HG02870 (cell line): ENCODE results near the gene NPTX1.

Experiments
- ATAC-seq: cut with Tn5 transposase; IDR thresholded peaks from one replicate; pipeline ENCODE4 v1.9.1; 2021; ENCODE audit warnings: mild to moderate bottlenecking, moderate library complexity; ENCODE audit not compliant: unreplicated experiment

Gene NPTX1

GRCh38 chr17:80504686-80505413 is 28.4 kb upstream of the NPTX1 start:
- no peak for ATAC-seq

GRCh38 chr17:80503921-80504320 is 27.5 kb upstream of the NPTX1 start:
- ATAC-seq: no peak

- ATAC-seq: no peak
These were observed 26.6 kb upstream of the NPTX1 start for GRCh38 chr17:80503031-80503430.

- no peak for ATAC-seq
These were observed 26.1 kb upstream of the NPTX1 start for GRCh38 chr17:80502578-80502877.

GRCh38 chr17:80501741-80502577 is 25.6 kb upstream of the NPTX1 start:
- ATAC-seq: no peak

- ATAC-seq: no peak
These were observed 23.7 kb upstream of the NPTX1 start for GRCh38 chr17:80499961-80500665.

- no peak for ATAC-seq
These were observed 23.2 kb upstream of the NPTX1 start for GRCh38 chr17:80499560-80499959.

- no peak for ATAC-seq
These were observed 22.6 kb upstream of the NPTX1 start for GRCh38 chr17:80498920-80499410.

GRCh38 chr17:80498242-80498919 is 22.0 kb upstream of the NPTX1 start:
- no peak for ATAC-seq

- ATAC-seq: no peak
These were observed 21.4 kb upstream of the NPTX1 start for GRCh38 chr17:80497726-80498241.

- no peak for ATAC-seq
These were observed 18.1 kb upstream of the NPTX1 start for GRCh38 chr17:80494547-80494946.

- ATAC-seq: no peak
These were observed 16.1 kb upstream of the NPTX1 start for GRCh38 chr17:80492343-80493136.

GRCh38 chr17:80491478-80492342 is 15.3 kb upstream of the NPTX1 start:
- no peak for ATAC-seq

GRCh38 chr17:80487511-80487910 is 11.1 kb upstream of the NPTX1 start:
- ATAC-seq: no peak

GRCh38 chr17:80486692-80487091 is 10.3 kb upstream of the NPTX1 start:
- ATAC-seq: no peak

GRCh38 chr17:80485846-80486245 is 9.4 kb upstream of the NPTX1 start:
- ATAC-seq: no peak

GRCh38 chr17:80482555-80483308 is 6.3 kb upstream of the NPTX1 start:
- ATAC-seq: no peak

GRCh38 chr17:80482058-80482318 is 5.6 kb upstream of the NPTX1 start:
- no peak for ATAC-seq
